NCI-H1930 (cell line): ENCODE data around the gene DISC1.

ENCODE experiments used
- DNase-seq, 2 experiments: peaks; one replicate each; lab custom pipeline; 2025; lab: John Stamatoyannopoulos, UW

The DISC1 gene

GRCh38 chr1:231998791-231999190 is 372.2 kb downstream of the DISC1 start:
- DNase-seq: no peak

- DNase-seq: no peak
These were observed 378.7 kb downstream of the DISC1 start for GRCh38 chr1:232005300-232005699.

GRCh38 chr1:232009741-232010140 is 383.2 kb downstream of the DISC1 start:
- DNase-seq: no peak

- DNase-seq: no peak
These were observed 385.4 kb downstream of the DISC1 start for GRCh38 chr1:232011961-232012360.

- DNase-seq: no peak
These were observed 386.3 kb downstream of the DISC1 start for GRCh38 chr1:232012773-232013386.

GRCh38 chr1:232014941-232015340 is 388.4 kb downstream of the DISC1 start:
- DNase-seq: no peak

- DNase-seq: no peak
These were observed 390.0 kb downstream of the DISC1 start for GRCh38 chr1:232016616-232017015.

- no peak for DNase-seq
These were observed 390.5 kb downstream of the DISC1 start for GRCh38 chr1:232017057-232017456.

- no peak for DNase-seq
These were observed 391.2 kb downstream of the DISC1 start for GRCh38 chr1:232017759-232018158.

- no peak for DNase-seq
These were observed 391.8 kb downstream of the DISC1 start for GRCh38 chr1:232018231-232019025.

- no peak for DNase-seq
These were observed 392.4 kb downstream of the DISC1 start for GRCh38 chr1:232019026-232019340.

GRCh38 chr1:232020352-232020751 is 393.8 kb downstream of the DISC1 start:
- no peak for DNase-seq

- DNase-seq: no peak
These were observed 402.7 kb downstream of the DISC1 start for GRCh38 chr1:232029315-232029714.

GRCh38 chr1:232031156-232031555 is 404.6 kb downstream of the DISC1 start:
- no peak for DNase-seq

- DNase-seq: no peak
These were observed 406.7 kb downstream of the DISC1 start for GRCh38 chr1:232033285-232033684.

GRCh38 chr1:232034556-232034955 is 408.0 kb downstream of the DISC1 start:
- no peak for DNase-seq

- DNase-seq: no peak
These were observed 409.8 kb downstream of the DISC1 start for GRCh38 chr1:232036181-232036933.

- no peak for DNase-seq
These were observed 411.3 kb downstream of the DISC1 start for GRCh38 chr1:232037774-232038388.

GRCh38 chr1:232038706-232039677 is 412.4 kb downstream of the DISC1 start:
- DNase-seq: no peak

- DNase-seq: no peak
These were observed 413.7 kb downstream of the DISC1 start for GRCh38 chr1:232040260-232040659.

- DNase-seq: no peak
These were observed 418.1 kb downstream of the DISC1 start for GRCh38 chr1:232044728-232045127.
